Measurements from ENCODE around the gene USP2.
"Not testable (repeated sequence)": the region's sequence is repeated elsewhere in the genome, so short reads cannot be mapped to it uniquely, and the experiment has no call there.

Gene USP2

GRCh38 chr11:119415966-119416365, 34.5 kb upstream of the USP2 start:
- DNase-seq = peak in 1 of 10 donors; percentile 64
- intact Hi-C loops (cut with DNase I) = no loop called here

GRCh38 chr11:119415517-119415916, 34.0 kb upstream of the USP2 start:
- intact Hi-C loops (cut with DNase I) = no loop called here
- peak in 1 of 10 donors; percentile 58 for DNase-seq

- intact Hi-C loops (cut with DNase I) = no loop called here
- no peak for DNase-seq
Observed at GRCh38 chr11:119414734-119415133, 33.2 kb upstream of the USP2 start.

- intact Hi-C loops (cut with DNase I) = no loop called here
- DNase-seq = no peak
Observed at GRCh38 chr11:119414321-119414720, 32.8 kb upstream of the USP2 start.

GRCh38 chr11:119412072-119412471, 30.6 kb upstream of the USP2 start:
- intact Hi-C loops (cut with DNase I) = no loop called here
- no peak for DNase-seq

- intact Hi-C loops (cut with DNase I) = no loop called here
- no peak for DNase-seq
Observed at GRCh38 chr11:119410501-119410900, 29.0 kb upstream of the USP2 start.

GRCh38 chr11:119409731-119410130, 28.2 kb upstream of the USP2 start:
- intact Hi-C loops (cut with DNase I) = no loop called here
- no peak for DNase-seq

- no peak for DNase-seq
- intact Hi-C loops (cut with DNase I) = no loop called here
Observed at GRCh38 chr11:119406005-119406404, 24.5 kb upstream of the USP2 start.

GRCh38 chr11:119405448-119405847, 24.0 kb upstream of the USP2 start:
- intact Hi-C loops (cut with DNase I) = not testable (repeated sequence)

GRCh38 chr11:119404872-119405271, 23.4 kb upstream of the USP2 start:
- intact Hi-C loops (cut with DNase I) = no loop called here
- no peak for DNase-seq

More at GRCh38 chr11:119405448-119405847, 24.0 kb upstream of the USP2 start:
- peak in 1 of 10 donors; percentile 81 for DNase-seq

GRCh38 chr11:119403021-119403420, 21.5 kb upstream of the USP2 start:
- intact Hi-C loops (cut with DNase I) = no loop called here
- no peak for DNase-seq

GRCh38 chr11:119402470-119402869, 21.0 kb upstream of the USP2 start:
- no peak for DNase-seq
- intact Hi-C loops (cut with DNase I) = no loop called here

- no peak for DNase-seq
- intact Hi-C loops (cut with DNase I) = no loop called here
Observed at GRCh38 chr11:119400860-119401259, 19.4 kb upstream of the USP2 start.

GRCh38 chr11:119397740-119398139, 16.2 kb upstream of the USP2 start:
- no peak for DNase-seq
- intact Hi-C loops (cut with DNase I) = no loop called here

- DNase-seq = no peak
- intact Hi-C loops (cut with DNase I) = no loop called here
Observed at GRCh38 chr11:119396835-119397234, 15.3 kb upstream of the USP2 start.

- intact Hi-C loops (cut with DNase I) = no loop called here
- no peak for DNase-seq
Observed at GRCh38 chr11:119391275-119391674, 9.8 kb upstream of the USP2 start.

- DNase-seq = no peak
- intact Hi-C loops (cut with DNase I) = no loop called here
Observed at GRCh38 chr11:119389611-119390254, 8.2 kb upstream of the USP2 start.

GRCh38 chr11:119388103-119388502, 6.6 kb upstream of the USP2 start:
- intact Hi-C loops (cut with DNase I) = no loop called here

GRCh38 chr11:119384332-119384731, 2.8 kb upstream of the USP2 start:
- no peak for DNase-seq

More at GRCh38 chr11:119388103-119388502, 6.6 kb upstream of the USP2 start:
- DNase-seq = no peak

GRCh38 chr11:119382513-119382912, 1.0 kb upstream of the USP2 start:
- DNase-seq = not testable (repeated sequence)
- intact Hi-C loops (cut with DNase I) = loop anchor here (5.0 kb wide), 1 partner anchor 40 kb away; the partner anchor contains the start of gene C1QTNF5

More at GRCh38 chr11:119384332-119384731, 2.8 kb upstream of the USP2 start:
- intact Hi-C loops (cut with DNase I) = loop anchor here (5.0 kb wide), 1 partner anchor 42 kb away; the partner anchor contains the start of gene C1QTNF5

GRCh38 chr11:119382101-119382500, 611 bp upstream of the USP2 start:
- intact Hi-C loops (cut with DNase I) = loop anchor here (5.0 kb wide), 1 partner anchor 40 kb away; the partner anchor contains the start of gene C1QTNF5
- DNase-seq = no peak

- intact Hi-C loops (cut with DNase I) = loop anchor here (2.0 to 5.0 kb wide), 3 partner anchors 24 to 94 kb away; partner anchors contain the start of gene C1QTNF5
- DNase-seq = peak in 1 of 10 donors; percentile 82
Observed at GRCh38 chr11:119380827-119381180, 686 bp downstream of the USP2 start.

All from posterior cingulate gyrus (tissue), 11 donors.